ENCODE results near the gene CLDN15. TPM values are rescaled to one million over a fixed set of nuclear protein-coding genes. Genes with fewer than 3 reads are reported as not detected.

The CLDN15 gene
- total and polyA plus RNA-seq, 11 donors, result 1.4 to 37.6 (median 2.2) TPM

- Histone ChIP-seq H3K4me3 (peak overlapping the region in 1 of 12 donors; percentile 41), H3K27me3 (no peaks in the 10 kb centered on the region), H3K36me3 (peaks cover 0 to 32% (median 19%) of the 10 kb centered on the region in 9 donors), H3K9me3 (no peaks in the 10 kb centered on the region), H3K4me1 (peaks cover 0 to 58% (median 45%) of the 10 kb centered on the region in 12 donors), H3K27ac (no peak overlapping the region)
- intact Hi-C loops (cut with DNase I), result loop anchor here in 1 of 10 donors (10.0 kb wide), 1 partner anchor 48 kb away; no protein-coding TSS in a partner anchor
- TF ChIP-seq CTCF (IDR thresholded peaks at IDR 0.05) (no peak), POLR2A (IDR thresholded peaks at IDR 0.05) (no peak)
- ATAC-seq (no peak), DNase-seq (no peak)
- WGBS, 4 donors, result 89 to 94% (median 91%) methylated on average over 11 to 21 of the region's 21 CpGs
These were observed 1.2 kb downstream of the CLDN15 start for GRCh38 chr7:101236292-101236835.

GRCh38 chr7:101235522-101235921, 2.1 kb downstream of the CLDN15 start:
- 65 to 87% (median 84%) methylated on average over 5 to 9 of the region's 9 CpGs for WGBS, 4 donors
- H3K36me3 ChIP-seq, result peaks cover 0 to 29% (median 13%) of the 10 kb centered on the region in 9 donors

GRCh38 chr7:101235050-101235449, 2.6 kb downstream of the CLDN15 start:
- Histone ChIP-seq H3K27ac (no peak overlapping the region), H3K4me1 (peaks cover 0 to 53% (median 40%) of the 10 kb centered on the region in 12 donors), H3K27me3 (no peaks in the 10 kb centered on the region), H3K9me3 (no peaks in the 10 kb centered on the region), H3K4me3 (no peak overlapping the region), H3K36me3 (peaks cover 0 to 24% (median 9%) of the 10 kb centered on the region in 9 donors)
- TF ChIP-seq CTCF (IDR thresholded peaks at IDR 0.05), result peak in 8 of 12 donors; percentile 6 to 38 (median 32)
- TF ChIP-seq POLR2A (IDR thresholded peaks at IDR 0.05), result no peak
- ATAC-seq (no peak), DNase-seq (no peak)
- 66 to 78% (median 73%) methylated on average over 10 to 11 of the region's 11 CpGs for WGBS, 4 donors
- intact Hi-C loops (cut with DNase I), result loop anchor here in 1 of 10 donors (10.0 kb wide), 1 partner anchor 50 kb away; no protein-coding TSS in a partner anchor

More at GRCh38 chr7:101235522-101235921, 2.1 kb downstream of the CLDN15 start:
- no peak for ATAC-seq
- TF ChIP-seq CTCF (IDR thresholded peaks at IDR 0.05) (no peak), POLR2A (IDR thresholded peaks at IDR 0.05) (no peak)
- Histone ChIP-seq H3K27me3 (no peaks in the 10 kb centered on the region), H3K4me1 (peaks cover 0 to 56% (median 43%) of the 10 kb centered on the region in 12 donors), H3K9me3 (no peaks in the 10 kb centered on the region), H3K4me3 (no peak overlapping the region), H3K27ac (no peak overlapping the region)
- no peak for DNase-seq
- intact Hi-C loops (cut with DNase I), result loop anchor here in 1 of 10 donors (10.0 kb wide), 1 partner anchor 49 kb away; no protein-coding TSS in a partner anchor

- Histone ChIP-seq H3K27ac (no peak overlapping the region), H3K9me3 (no peaks in the 10 kb centered on the region), H3K4me3 (no peak overlapping the region), H3K4me1 (peaks cover 0 to 49% (median 38%) of the 10 kb centered on the region in 12 donors), H3K27me3 (no peaks in the 10 kb centered on the region), H3K36me3 (peaks cover 0 to 20% (median 5%) of the 10 kb centered on the region in 9 donors)
- DNase-seq (no peak), ATAC-seq (no peak)
- TF ChIP-seq POLR2A (IDR thresholded peaks at IDR 0.05) (no peak), CTCF (IDR thresholded peaks at IDR 0.05) (no peak)
- intact Hi-C loops (cut with DNase I), result loop anchor here in 1 of 10 donors (10.0 kb wide), 1 partner anchor 50 kb away; no protein-coding TSS in a partner anchor
- 88 to 94% (median 91%) methylated on average over 5 of the region's 5 CpGs for WGBS, 4 donors
These were observed 3.0 kb downstream of the CLDN15 start for GRCh38 chr7:101234636-101235035.
